Endothelial cell of umbilical vein (primary cell): Measurements from ENCODE around the gene CLDN14. TPM values are rescaled to one million over a fixed set of nuclear protein-coding genes. Genes with fewer than 3 reads are reported as not detected.

Experiments used
- BruUV-seq: library from RNA; stranded (reverse); fragments of 400-500 nt; replicated peaks from 2 replicates; lab custom pipeline; 2021; lab: Mats Ljungman, UMichigan
- CTCF ChIA-PET: fragments of 300-600, 350-600 bp; sonication (Branson Sonifier 250); formaldehyde crosslinking; loops from one replicate; lab custom pipeline; 2021; ENCODE audit warnings: antibody characterized with exemption, inconsistent platforms; lab: Charles Lee
- POLR2A ChIA-PET: fragments of 300-600, 350-600 bp; sonication (Branson Sonifier 250); formaldehyde crosslinking; loops from one replicate; lab custom pipeline; 2021; ENCODE audit warnings: antibody characterized with exemption, inconsistent platforms; lab: Charles Lee
- DNase-seq: peaks from one replicate; pipeline ENCODE4 v3.0.0-alpha.2; 2011; ENCODE audit warnings: low read depth, low spot score
- FAIRE-seq: peaks from 2 replicates; lab custom pipeline; 2011; peaks lifted over from hg19 to GRCh38; lab: Jason Lieb, UNC
- H2AFZ ChIP-seq: 2 replicates; pipeline ENCODE4 v1.6.0; 2012; ENCODE audit warnings: low read depth, low read length, control low read depth, inconsistent platforms
- H3K27ac ChIP-seq: 2 replicates; pipeline ENCODE4 v1.5.1; 2011; ENCODE audit warnings: low read depth, mild to moderate bottlenecking, control low read depth, low read length, moderate library complexity; ENCODE audit not compliant: insufficient read depth
- H3K27me3 ChIP-seq, 2 experiments: 2 replicates each; pipeline versions ENCODE4 v1.6.0 to v1.6.1; 2011; ENCODE audit warnings: low read length in 2 of 2, mixed read lengths in 1 of 2; ENCODE audit not compliant: control insufficient read depth in 2 of 2, insufficient read depth in 2 of 2
- H3K36me3 ChIP-seq, 2 experiments: 2 replicates in 1 of 2; 3 replicates in 1 of 2; pipeline ENCODE4 v1.5.1; 2011; ENCODE audit warnings: low read length in 2 of 2, mild to moderate bottlenecking in 1 of 2, moderate library complexity in 1 of 2; ENCODE audit not compliant: control insufficient read depth in 2 of 2, insufficient read depth in 2 of 2; ENCODE audit errors: extremely low read depth in 1 of 2
- H3K4me1 ChIP-seq: 3 replicates; pipeline ENCODE4 v1.5.1; 2011; ENCODE audit warnings: mild to moderate bottlenecking, low read length; ENCODE audit not compliant: control insufficient read depth, insufficient read depth; ENCODE audit errors: extremely low read depth
- H3K4me2 ChIP-seq: 2 replicates; pipeline ENCODE4 v1.6.1; 2011; ENCODE audit warnings: low read length, control low read depth, mixed read lengths; ENCODE audit not compliant: insufficient read depth
- H3K4me3 ChIP-seq, 3 experiments: fragments of 200-600 bp in 1 of 3; sonication (generic), shearing (Covaris generic) in 1 of 3; replicated peaks in 1 of 3; 2 replicates each; pipeline ENCODE4 v1.5.1; 2011 to 2016; ENCODE audit warnings: control low read depth in 3 of 3, low read length in 3 of 3, mild to moderate bottlenecking in 2 of 3, inconsistent platforms in 1 of 3, low read depth in 1 of 3, moderate library complexity in 1 of 3; ENCODE audit not compliant: insufficient read depth in 1 of 3
- H3K79me2 ChIP-seq: 2 replicates; pipeline ENCODE4 v1.6.0; 2012; ENCODE audit warnings: low read length, inconsistent platforms; ENCODE audit not compliant: control insufficient read depth, insufficient read depth
- H3K9ac ChIP-seq: replicated peaks from 2 replicates; pipeline ENCODE3; 2011; ENCODE audit warnings: low read length, control low read depth; ENCODE audit not compliant: insufficient read depth; ENCODE audit errors: extremely low read depth
- H3K9me1 ChIP-seq: replicated peaks from 3 replicates; pipeline ENCODE4 v1.6.0; 2011; ENCODE audit warnings: mild to moderate bottlenecking, low read length; ENCODE audit not compliant: control insufficient read depth, insufficient read depth; ENCODE audit errors: extremely low read depth
- H3K9me3 ChIP-seq: replicated peaks from 2 replicates; pipeline ENCODE4 v1.5.1; 2012; ENCODE audit warnings: low read length, inconsistent platforms; ENCODE audit not compliant: control insufficient read depth, insufficient read depth
- H4K20me1 ChIP-seq: replicated peaks from 2 replicates; pipeline ENCODE3; 2011; ENCODE audit warnings: mild to moderate bottlenecking, low read length; ENCODE audit not compliant: control insufficient read depth, insufficient read depth; ENCODE audit errors: extremely low read depth
- CTCF ChIP-seq, 2 donors: IDR thresholded peaks; 1 replicate in 1 of 2; 2 replicates in 1 of 2; pipeline ENCODE4 v1.5.1; 2011; ENCODE audit warnings: low read length in 2 of 2, mild to moderate bottlenecking in 2 of 2, moderate library complexity in 2 of 2, control low read depth in 1 of 2, inconsistent platforms in 1 of 2, low read depth in 1 of 2; ENCODE audit not compliant: insufficient read depth in 1 of 2; ENCODE audit errors: extremely low read depth in 1 of 2
- EZH2 ChIP-seq: IDR thresholded peaks from 2 replicates; pipeline ENCODE4 v1.6.1; 2012; ENCODE audit warnings: borderline replicate concordance, low read depth, mild to moderate bottlenecking, moderate library complexity, low read length, inconsistent platforms; ENCODE audit not compliant: severe bottlenecking
- FOS ChIP-seq: IDR thresholded peaks from 2 replicates; pipeline ENCODE4 v1.6.1; 2011; ENCODE audit warnings: mild to moderate bottlenecking, low read length, moderate library complexity, borderline replicate concordance; ENCODE audit not compliant: insufficient read depth
- GATA2 ChIP-seq: IDR thresholded peaks from 2 replicates; pipeline ENCODE4 v1.7.0; 2011; ENCODE audit warnings: low read depth, mild to moderate bottlenecking, moderate library complexity, mixed read lengths, low read length; ENCODE audit not compliant: insufficient read length, insufficient read depth
- JUN ChIP-seq: IDR thresholded peaks from 2 replicates; pipeline ENCODE4 v1.6.1; 2011; ENCODE audit warnings: borderline replicate concordance, low read depth; ENCODE audit not compliant: insufficient read length, insufficient read depth
- MAX ChIP-seq: IDR thresholded peaks from 2 replicates; pipeline ENCODE4 v1.6.1; 2011; ENCODE audit not compliant: insufficient read depth, insufficient read length
- MYC ChIP-seq: IDR thresholded peaks from one replicate; pipeline ENCODE4 v1.6.1; 2011; ENCODE audit warnings: mild to moderate bottlenecking, low read depth, low read length
- POLR2A ChIP-seq: IDR thresholded peaks from 2 replicates; pipeline ENCODE4 v1.6.1; 2012; ENCODE audit warnings: low read depth, mild to moderate bottlenecking, control low read depth, low read length
- POLR2AphosphoS5 ChIP-seq: IDR thresholded peaks from 2 replicates; pipeline ENCODE4 v1.6.1; 2012; ENCODE audit warnings: low read depth, mild to moderate bottlenecking, control low read depth, low read length, moderate library complexity; ENCODE audit not compliant: insufficient read depth
- dilution Hi-C: fragments of 300-500 bp; cut with MboI; formaldehyde crosslinking; loops from one replicate; pipeline ENCODE4 v1.15.0; 2019; ENCODE audit warnings: low sequenced_read_pairs; ENCODE audit not compliant: extremely low pct_ligation_motif_present
- intact Hi-C: fragments of 100-400 bp; cut with micrococcal nuclease; formaldehyde crosslinking; loops from one replicate; pipeline ENCODE4 v1.10.0; 2022
- polyA plus RNA-seq, 4 experiments: library from polyadenylated mRNA; depleted of rRNA in 3 of 4; stranded (reverse) in 3 of 4; unstranded in 1 of 4; fragments of >200 nt; gene quantifications; 2 replicates each; pipeline versions ENCODE4 v1.2.1 to v1.2.3, GENCODE V29; 2011 to 2012; ENCODE audit warnings: missing spikeins in 1 of 4
- total RNA-seq: library from RNA; stranded (reverse); gene quantifications from 2 replicates; pipeline ENCODE4 v1.2.3, GENCODE V29; 2021

The CLDN14 gene
- total and polyA plus RNA-seq, 2 donors (not counting 3 experiments of a cell fraction or from before 2014, with no cell fraction given) = 1.0 to 2.5 TPM

GRCh38 chr21:36517366-36518075 is 37.6 kb upstream of the CLDN14 start:
- H3K9me3 ChIP-seq = no peaks in the 10 kb centered on the region
- TF ChIP-seq GATA2 (no peak), EZH2 (no peak), POLR2AphosphoS5 (no peak), JUN (no peak), MAX (no peak), POLR2A (no peak), CTCF (IDR thresholded peaks at IDR 0.05; ENCODE audit: extremely low read depth in 1 of 2, insufficient read depth in 1 of 2, low read depth in 1 of 2, low read length in 2 of 2) (no peak), FOS (no peak), MYC (no peak)
- no peaks in the 10 kb centered on the region for H3K4me1 ChIP-seq
- H3K4me3 ChIP-seq = no peak overlapping the region
- FAIRE-seq (no peak), DNase-seq (no peak)
- H3K4me2 ChIP-seq = no peak overlapping the region
- ChIA-PET CTCF (interaction anchor here (1.0 to 1.3 kb wide), 2 partner anchors 12 to 113 kb away, joined by 3 to 4 read pairs; no protein-coding TSS in a partner anchor), POLR2A (no interaction called here)
- BruUV-seq = no TSS peak
- intact Hi-C loops (no loop called here), dilution Hi-C loops (no loop called here)
- H3K9me1 ChIP-seq = no peaks in the 10 kb centered on the region
- H2AFZ ChIP-seq = no peak overlapping the region
- no peaks in the 10 kb centered on the region for H4K20me1 ChIP-seq
- no peaks in the 10 kb centered on the region for H3K36me3 ChIP-seq
- H3K79me2 ChIP-seq = no peaks in the 10 kb centered on the region
- H3K27ac ChIP-seq = no peak overlapping the region
- no peaks in the 10 kb centered on the region for H3K27me3 ChIP-seq
- no peak overlapping the region for H3K9ac ChIP-seq
